B cell (primary cell): ENCODE data around the gene RUVBL2. TPM values are rescaled to one million over a fixed set of nuclear protein-coding genes. Genes with fewer than 3 reads are reported as not detected.

ENCODE experiments used
- ATAC-seq: fragments of 200-7000 bp; cut with Tn5 transposase; one replicate; pipeline ENCODE4 v1.10.0; 2021; ENCODE audit warnings: low read depth, mild to moderate bottlenecking, moderate number of reproducible peaks, moderate library complexity
- CTCF ChIA-PET: fragments of 350-600 bp; sonication (Branson Sonifier 250); formaldehyde crosslinking; loops from one replicate; lab custom pipeline; 2021; ENCODE audit warnings: antibody characterized with exemption, inconsistent platforms; lab: Charles Lee
- POLR2A ChIA-PET: fragments of 350-600 bp; sonication (Branson Sonifier 250); formaldehyde crosslinking; loops from one replicate; lab custom pipeline; 2021; ENCODE audit warnings: antibody characterized with exemption; lab: Charles Lee
- DNase-seq: peaks from one replicate; pipeline ENCODE4 v3.0.0; 2013
- H2AFZ ChIP-seq: 2 replicates; pipeline ENCODE4 v1.6.1; 2012; ENCODE audit warnings: mild to moderate bottlenecking, low read depth, low read length; ENCODE audit not compliant: insufficient read depth, poor library complexity, severe bottlenecking
- H3K27ac ChIP-seq, 2 donors: 1 replicate in 1 of 2; 2 replicates in 1 of 2; pipeline ENCODE4 v1.5.1; 2012 to 2013; ENCODE audit warnings: low read length in 2 of 2, mild to moderate bottlenecking in 2 of 2, moderate library complexity in 1 of 2
- H3K27me3 ChIP-seq, 4 experiments: fragments of 200-600 bp in 1 of 4; sonication (generic) in 1 of 4; replicated peaks in 1 of 4; 1 replicate in 2 of 4; 2 replicates in 2 of 4; pipeline versions ENCODE4 v1.6.1 to v1.7.0; 2013 to 2016; ENCODE audit warnings: low read length in 3 of 4, mild to moderate bottlenecking in 2 of 4, mixed read lengths in 1 of 4, moderate library complexity in 1 of 4; ENCODE audit not compliant: insufficient read depth in 4 of 4, control insufficient read depth in 3 of 4; ENCODE audit errors: control extremely low read depth in 1 of 4
- H3K36me3 ChIP-seq, 2 experiments: replicated peaks in 1 of 2; 1 replicate in 1 of 2; 2 replicates in 1 of 2; pipeline versions ENCODE4 v1.6.1 to v1.7.1; 2013; ENCODE audit warnings: low read length in 1 of 2; ENCODE audit not compliant: insufficient read depth in 2 of 2, control insufficient read depth in 1 of 2; ENCODE audit errors: control extremely low read depth in 1 of 2, extremely low read depth in 1 of 2
- H3K4me1 ChIP-seq, 2 donors: fragments of 200-600 bp in 1 of 2; sonication (generic) in 1 of 2; 1 replicate in 1 of 2; 2 replicates in 1 of 2; pipeline versions ENCODE4 v1.5.1 to v1.6.1; 2013 to 2017; ENCODE audit warnings: low read length in 2 of 2; ENCODE audit not compliant: control insufficient read depth in 2 of 2, insufficient read depth in 2 of 2
- H3K4me2 ChIP-seq: replicated peaks from 2 replicates; pipeline ENCODE3; 2012; ENCODE audit warnings: mild to moderate bottlenecking, low read depth, low read length; ENCODE audit not compliant: poor library complexity, severe bottlenecking
- H3K4me3 ChIP-seq, 5 experiments: fragments of 200-600 bp in 1 of 5; sonication (generic) in 1 of 5; 1 replicate in 3 of 5; 2 replicates in 2 of 5; pipeline versions ENCODE4 v1.5.1 to v1.7.0; 2011 to 2016; ENCODE audit warnings: low read length in 4 of 5, mild to moderate bottlenecking in 4 of 5, low read depth in 2 of 5, control low read depth in 1 of 5, moderate library complexity in 1 of 5; ENCODE audit not compliant: insufficient read depth in 1 of 5; ENCODE audit errors: control extremely low read depth in 1 of 5, extremely low read depth in 1 of 5
- H3K79me2 ChIP-seq: fragments of 200-600 bp; sonication (generic); one replicate; pipeline ENCODE4 v1.6.0; 2016; ENCODE audit warnings: low read length; ENCODE audit not compliant: control insufficient read depth, insufficient read depth
- H3K9ac ChIP-seq: fragments of 200-600 bp; sonication (generic); 2 replicates; pipeline ENCODE4 v1.6.1; 2017; ENCODE audit warnings: mild to moderate bottlenecking, low read length, moderate library complexity
- H3K9me3 ChIP-seq, 3 donors: one replicate each; pipeline versions ENCODE4 v1.6.1 to v1.7.1; 2013; ENCODE audit warnings: low read length in 2 of 3; ENCODE audit not compliant: control insufficient read depth in 2 of 3, insufficient read depth in 1 of 3; ENCODE audit errors: control extremely low read depth in 1 of 3
- H4K20me1 ChIP-seq: 2 replicates; pipeline ENCODE4 v1.6.0; 2012; ENCODE audit warnings: mild to moderate bottlenecking, low read length; ENCODE audit not compliant: insufficient read depth, control insufficient read depth, poor library complexity, severe bottlenecking
- H3K27ac Mint-ChIP-seq: one replicate; pipeline ENCODE4 v1.8.0; 2021; ENCODE audit warnings: mixed read lengths
- H3K27me3 Mint-ChIP-seq: one replicate; pipeline ENCODE4 v1.8.0; 2021; ENCODE audit warnings: mixed read lengths
- H3K4me1 Mint-ChIP-seq: one replicate; pipeline ENCODE4 v1.8.0; 2021; ENCODE audit warnings: mixed read lengths
- H3K4me3 Mint-ChIP-seq: one replicate; pipeline ENCODE4 v1.8.0; 2021; ENCODE audit warnings: mixed read lengths
- H3K9me3 Mint-ChIP-seq: one replicate; pipeline ENCODE4 v1.8.0; 2022; ENCODE audit warnings: mixed read lengths; ENCODE audit not compliant: insufficient read depth
- CTCF ChIP-seq: fragments of 200-600 bp; IDR thresholded peaks from one replicate; pipeline ENCODE4 v1.8.0; 2022; ENCODE audit warnings: antibody characterized with exemption, mild to moderate bottlenecking
- EZH2 ChIP-seq: IDR thresholded peaks from 2 replicates; pipeline ENCODE4 v1.6.1; 2012; ENCODE audit warnings: borderline replicate concordance, low read depth, mild to moderate bottlenecking, moderate library complexity, low read length; ENCODE audit not compliant: insufficient read depth, poor library complexity, severe bottlenecking
- WGBS: methylation state at CpG from one replicate; pipeline ENCODE4 v1.1.5; 2013; ENCODE audit warnings: missing lambda C conversion rate; ENCODE audit not compliant: insufficient coverage; 5-methylcytosine and 5-hydroxymethylcytosine counted together
- intact Hi-C: fragments of 100-400 bp; cut with micrococcal nuclease; formaldehyde crosslinking; loops from one replicate; pipeline ENCODE4 v1.10.0; 2022
- polyA plus RNA-seq: library from polyadenylated mRNA; depleted of rRNA; stranded (reverse); fragments of >200 nt; gene quantifications from 2 replicates; pipeline ENCODE4 v1.2.3, GENCODE V29; 2012
- total RNA-seq, 2 donors: library from RNA; stranded (reverse); fragments of 120-200 nt in 1 of 2; gene quantifications; 1 replicate in 1 of 2; 2 replicates in 1 of 2; pipeline versions ENCODE4 v1.2.3 to v1.2.4, GENCODE V29; 2013 to 2022

The RUVBL2 gene
- total and polyA plus RNA-seq, 2 donors (not counting 1 experiment from before 2014, with no cell fraction given): 36.1 to 57.4 TPM

GRCh38 chr19:48968813-48969218 lies 24.9 kb upstream of the RUVBL2 start:
- ChIA-PET CTCF (interaction anchor here (0.8 to 4.1 kb wide), 5 partner anchors 25 to 180 kb away, joined by 4 to 64 read pairs (median 29); partner anchors contain the start of genes GYS1, HSD17B14 and RUVBL2), POLR2A (no interaction called here)
- Histone ChIP-seq H3K27me3 (no peaks in the 10 kb centered on the region), H3K4me1 (peaks cover 21 to 41% of the 10 kb centered on the region in 2 donors), H3K4me2 (no peak overlapping the region), H3K9ac (no peak overlapping the region), H3K36me3 (peaks cover 1 to 47% of the 10 kb centered on the region in 2 experiments), H3K4me3 (no peak overlapping the region), H3K9me3 (peaks cover 0 to 5% (median 0%) of the 10 kb centered on the region in 3 donors), H3K79me2 (peaks cover 23% of the 10 kb centered on the region), H2AFZ (no peak overlapping the region), H4K20me1 (peaks cover 22% of the 10 kb centered on the region), H3K27ac (no peak overlapping the region)
- intact Hi-C loops: no loop called here
- Mint-ChIP-seq H3K4me3 (no peak overlapping the region), H3K9me3 (no peaks in the 10 kb centered on the region), H3K27ac (peak overlapping the region; percentile 20), H3K27me3 (no peaks in the 10 kb centered on the region), H3K4me1 (peaks cover 52% of the 10 kb centered on the region)
- DNase-seq: no peak
- ATAC-seq: no peak
- TF ChIP-seq CTCF: no peak
- TF ChIP-seq EZH2: no peak
- WGBS: over 99% methylated on average over 15 of the region's 15 CpGs

- ChIA-PET CTCF (interaction anchor here (0.6 to 5.0 kb wide), 14 partner anchors 7 to 194 kb away, joined by 3 to 70 read pairs (median 13); partner anchors contain the start of genes BAX, DHDH, GYS1 and HSD17B14), POLR2A (interaction anchor here (0.6 kb wide), 1 partner anchor 17 kb away, joined by 4 read pairs; no protein-coding TSS in a partner anchor)
- 97% methylated on average over 41 of the region's 45 CpGs for WGBS
- Histone ChIP-seq H3K27me3 (no peaks in the 10 kb centered on the region), H3K4me3 (no peak overlapping the region), H2AFZ (no peak overlapping the region), H3K79me2 (peaks cover 18% of the 10 kb centered on the region), H3K27ac (no peak overlapping the region), H3K4me2 (no peak overlapping the region), H3K9ac (no peak overlapping the region), H3K4me1 (peaks cover 14 to 34% of the 10 kb centered on the region in 2 donors), H3K36me3 (peaks cover 1 to 54% of the 10 kb centered on the region in 2 experiments), H4K20me1 (peaks cover 22% of the 10 kb centered on the region), H3K9me3 (peaks cover 0 to 5% (median 0%) of the 10 kb centered on the region in 3 donors)
- H3K27ac Mint-ChIP-seq: peak overlapping the region; percentile 41
- intact Hi-C loops: no loop called here
- no peaks in the 10 kb centered on the region for H3K9me3 Mint-ChIP-seq
- ATAC-seq: no peak
- H3K4me3 Mint-ChIP-seq: no peak overlapping the region
- no peak for DNase-seq
- TF ChIP-seq EZH2 (no peak), CTCF (no peak)
- no peaks in the 10 kb centered on the region for H3K27me3 Mint-ChIP-seq
- H3K4me1 Mint-ChIP-seq: peaks cover 45% of the 10 kb centered on the region
Measured at GRCh38 chr19:48969276-48970138, 24.2 kb upstream of the RUVBL2 start.
